Measurements from ENCODE around the gene CRLF1.

CRLF1 gene

GRCh38 chr19:18557411-18558201 lies 49.0 kb downstream of the CRLF1 start, which contains the start of gene KXD1 (continued):
- TF ChIP-seq ZNF169 (tag by site-specific recombination; IDR thresholded peaks at IDR 0.05) (no peak), ZNF623 (tag by site-specific recombination; IDR thresholded peaks at IDR 0.05) (no peak), KLF7 (tag by site-specific recombination; IDR thresholded peaks at IDR 0.05; ENCODE audit: borderline replicate concordance) (peak; percentile 53; the same call in 1 of the 2 replicates), ZNF792 (tag by site-specific recombination; IDR thresholded peaks at IDR 0.05) (no peak), KLF9 (tag by site-specific recombination; IDR thresholded peaks at IDR 0.05; ENCODE audit: low read depth) (peak; percentile 54; the same call in 1 of the 2 replicates), MZF1 (tag by site-specific recombination; IDR thresholded peaks at IDR 0.05; ENCODE audit: borderline replicate concordance) (no peak), ZNF23 (tag by site-specific recombination; IDR thresholded peaks at IDR 0.05; ENCODE audit: borderline replicate concordance) (no peak), ZNF549 (tag by site-specific recombination; IDR thresholded peaks at IDR 0.05) (no peak), ZNF660 (tag by site-specific recombination; IDR thresholded peaks at IDR 0.05) (no peak), ZNF292 (tag by site-specific recombination; IDR thresholded peaks at IDR 0.05; ENCODE audit: borderline replicate concordance, low read depth) (no peak), ZNF488 (tag by site-specific recombination; IDR thresholded peaks at IDR 0.05) (no peak), ZNF416 (tag by site-specific recombination; IDR thresholded peaks at IDR 0.05) (no peak), ZBTB26 (tag by site-specific recombination; optimal IDR thresholded peaks at IDR 0.05) (peak; percentile 96), ZNF423 (tag by site-specific recombination; IDR thresholded peaks at IDR 0.05) (no peak), ZNF248 (tag by site-specific recombination; IDR thresholded peaks at IDR 0.05) (no peak), ZNF580 (tag by site-specific recombination; IDR thresholded peaks at IDR 0.05) (peak; percentile 96), ZNF26 (tag by site-specific recombination; IDR thresholded peaks at IDR 0.05) (no peak), ZNF645 (tag by site-specific recombination; IDR thresholded peaks at IDR 0.05) (no peak), ZNF585B (tag by site-specific recombination; IDR thresholded peaks at IDR 0.05) (no peak), ZNF239 (tag by site-specific recombination; IDR thresholded peaks at IDR 0.05) (peak; percentile 80; the same call in 1 of the 2 replicates), ZFP37 (tag by site-specific recombination; IDR thresholded peaks at IDR 0.05) (no peak), ZNF221 (tag by site-specific recombination; IDR thresholded peaks at IDR 0.05; ENCODE audit: borderline replicate concordance) (no peak), ZSCAN18 (tag by site-specific recombination; IDR thresholded peaks at IDR 0.05) (no peak), ZNF521 (tag by site-specific recombination; IDR thresholded peaks at IDR 0.05) (no peak), KLF17 (tag by site-specific recombination; IDR thresholded peaks at IDR 0.05) (no peak; the same call in 1 of the 2 replicates), ZNF473 (tag by site-specific recombination; IDR thresholded peaks at IDR 0.05) (no peak), ZBTB21 (tag by site-specific recombination; IDR thresholded peaks at IDR 0.05) (0 out of 2 replicates have a peak, but pooled peaks have one; percentile 43), ZNF560 (tag by site-specific recombination; IDR thresholded peaks at IDR 0.05; ENCODE audit: borderline replicate concordance) (no peak), ZNF10 (tag by site-specific recombination; IDR thresholded peaks at IDR 0.05) (0 out of 2 replicates have a peak, but pooled peaks have one; percentile 21), ZNF677 (tag by site-specific recombination; IDR thresholded peaks at IDR 0.05) (no peak), GLIS2 (tag by site-specific recombination; IDR thresholded peaks at IDR 0.05) (no peak), ZNF211 (tag by site-specific recombination; IDR thresholded peaks at IDR 0.05; ENCODE audit: low read depth) (no peak)
